Stimulated activated naive CD4-positive, alpha-beta T cell (primary cell): ENCODE measurements around the gene PPIG.
"Not testable (repeated sequence)": the region's sequence is repeated elsewhere in the genome, so short reads cannot be mapped to it uniquely, and the experiment has no call there.

Experiments used
- DNase-seq, 6 experiments: peaks; one replicate each; lab custom pipeline; 2025; lab: John Stamatoyannopoulos, UW

The PPIG gene

DNA sequence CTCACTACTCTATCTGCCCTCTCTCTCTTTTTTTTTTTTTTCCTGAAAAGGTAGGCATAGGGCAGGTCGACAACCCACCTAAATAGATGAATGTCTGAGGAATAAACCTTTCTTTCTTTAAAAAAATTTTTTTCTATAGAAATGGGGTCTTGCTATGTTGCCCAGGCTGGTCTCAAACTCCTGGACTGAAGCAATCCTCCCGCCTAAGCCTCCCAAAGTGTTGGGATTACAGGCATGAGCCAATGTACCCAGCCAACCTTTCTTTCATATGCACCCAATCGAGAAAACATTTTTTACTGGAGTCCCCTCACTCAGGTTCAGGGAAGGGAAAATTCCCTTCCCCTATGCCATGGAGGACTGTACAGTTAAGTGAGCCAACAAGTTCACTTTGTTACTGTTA lies 79.1 kb downstream of the PPIG start:
- no peak for DNase-seq

DNA sequence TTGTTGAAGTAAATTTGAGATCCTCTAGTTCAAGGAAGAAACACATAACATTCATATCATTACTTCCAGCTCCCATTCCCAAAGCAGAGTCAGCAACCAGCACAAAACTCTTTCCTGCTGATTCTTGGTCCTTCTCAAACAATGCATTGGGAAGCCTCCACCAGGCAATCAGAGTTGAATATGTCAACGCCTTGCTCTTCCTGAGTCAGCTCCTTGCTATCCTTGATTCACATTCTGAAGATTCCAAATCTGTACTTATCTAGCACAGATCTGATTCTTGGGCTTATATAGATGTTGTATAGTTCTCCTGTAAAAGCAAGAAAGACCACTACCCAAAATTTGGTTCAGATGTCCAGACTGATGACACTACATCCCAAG lies 80.4 kb downstream of the PPIG start:
- no peak for DNase-seq

DNA sequence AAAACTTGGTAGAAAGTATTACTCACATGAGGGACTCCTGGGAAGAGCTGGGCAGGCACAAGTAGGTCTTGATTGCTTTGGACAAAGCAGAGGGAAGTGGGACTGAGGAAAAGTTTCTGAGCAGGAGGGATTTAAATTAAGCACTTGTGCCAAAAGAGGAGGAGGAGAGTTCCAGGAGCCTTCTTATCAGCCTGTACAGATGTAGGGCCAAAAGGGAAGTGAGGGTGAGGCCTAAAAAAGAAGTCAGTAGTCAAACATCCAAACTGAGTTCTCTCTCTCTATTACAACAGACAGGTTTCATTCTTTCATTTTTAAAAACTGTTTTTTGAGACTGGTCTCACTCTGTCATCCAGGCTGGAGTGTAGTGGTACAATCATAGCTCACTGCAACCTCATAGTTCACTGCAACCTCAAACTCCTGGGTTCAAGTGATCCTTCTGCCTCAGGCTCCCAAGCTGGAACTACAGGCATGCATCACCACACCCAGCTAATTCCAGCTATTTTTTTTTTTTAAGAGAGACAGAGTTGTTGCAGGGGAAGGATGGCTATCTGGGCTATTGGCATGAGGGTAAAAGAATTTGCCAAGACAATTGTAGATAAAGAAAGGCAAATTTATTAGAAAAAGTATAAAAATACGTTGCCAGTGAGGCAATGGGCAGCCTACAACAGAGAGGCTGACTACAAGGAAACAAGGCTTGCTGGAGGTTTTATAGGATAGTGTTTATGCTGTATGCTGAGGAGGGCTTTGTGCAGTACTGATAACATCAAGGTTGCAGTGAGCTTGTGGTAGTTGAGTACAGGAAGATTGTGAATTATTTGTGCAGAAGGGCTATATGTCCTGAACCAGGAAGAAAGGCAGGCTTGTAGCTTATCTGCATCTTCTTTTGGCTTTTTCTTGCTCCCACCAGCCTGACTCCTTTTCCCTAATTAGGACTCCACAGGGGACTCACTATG lies 81.1 kb downstream of the PPIG start:
- DNase-seq, result no peak

DNA sequence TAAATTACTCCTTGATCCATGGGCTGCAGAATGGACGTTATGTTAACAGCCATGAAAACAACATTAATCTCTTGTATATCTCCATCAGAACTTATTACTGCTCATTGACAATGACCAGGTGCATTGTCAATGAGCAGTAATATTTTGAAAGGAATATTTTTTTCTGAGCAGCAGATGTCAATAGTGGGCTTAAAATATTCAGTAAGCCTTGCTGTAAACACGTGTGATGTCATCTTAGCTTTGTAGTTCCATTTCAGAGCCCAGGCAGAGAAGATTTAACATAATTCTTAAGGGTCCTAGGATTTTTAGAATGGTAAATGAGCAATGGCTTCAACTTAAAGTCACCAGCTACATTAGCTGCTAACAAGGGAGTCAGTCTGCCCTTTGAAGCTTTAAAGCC lies 83.4 kb downstream of the PPIG start:
- no peak for DNase-seq

DNA sequence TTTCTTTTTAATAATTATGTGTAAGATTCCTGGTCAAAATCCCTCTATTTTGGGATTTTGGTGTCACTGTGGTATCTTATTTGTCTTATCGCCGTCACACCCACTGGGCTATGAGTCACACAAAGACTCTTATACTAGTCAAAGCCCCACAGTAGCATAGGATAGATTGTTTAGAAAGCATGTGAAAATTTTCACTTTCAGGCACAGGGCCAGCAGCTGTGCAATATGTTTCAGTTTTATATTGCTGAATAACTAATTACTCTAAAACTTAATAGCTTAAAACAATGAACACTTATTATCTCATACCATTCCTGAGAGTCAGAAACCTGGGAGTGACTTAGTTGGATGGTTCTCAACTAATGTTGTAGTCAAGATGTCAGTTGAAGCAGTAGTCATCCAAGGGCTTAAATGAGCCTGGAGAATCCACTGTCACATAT lies 86.1 kb downstream of the PPIG start:
- DNase-seq, result no peak

DNA sequence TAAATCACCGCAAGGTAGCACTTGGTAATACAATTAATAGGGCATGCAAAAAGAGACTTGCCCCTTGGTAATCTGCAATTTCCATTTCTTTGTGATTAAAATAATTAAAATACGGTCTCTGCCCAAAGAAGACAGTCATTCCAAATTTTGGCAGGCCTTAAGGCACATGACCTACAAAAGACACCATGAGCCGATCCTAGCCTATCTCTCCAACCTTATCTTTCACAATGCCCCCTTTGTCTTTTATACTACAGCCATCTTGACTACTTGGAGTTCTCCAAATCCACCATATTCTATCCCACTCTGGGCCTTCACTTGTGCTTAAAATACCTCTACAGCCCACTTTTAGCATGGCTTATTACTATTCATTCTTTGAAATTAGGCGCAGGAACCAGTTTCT lies 86.8 kb downstream of the PPIG start:
- DNase-seq, result no peak

DNA sequence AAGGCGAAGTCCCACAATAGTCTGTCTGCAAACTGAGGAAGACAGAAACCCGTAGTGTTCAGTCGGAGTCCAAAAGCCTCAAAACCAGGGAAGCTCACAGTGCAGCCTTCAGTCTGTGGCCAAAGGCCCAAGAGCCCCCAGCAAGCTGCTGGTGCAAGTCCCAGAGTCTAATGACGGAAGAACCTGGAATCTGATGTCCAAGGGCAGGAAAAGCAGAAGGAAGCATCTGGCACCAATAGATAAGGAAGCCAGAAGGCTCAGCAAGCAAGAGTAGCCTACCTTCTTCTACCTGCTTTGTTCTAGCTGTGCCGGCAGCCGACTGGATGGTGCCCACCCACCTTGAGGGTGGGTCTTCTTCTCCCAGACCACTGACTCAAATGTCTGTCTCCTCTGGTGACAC lies 88.3 kb downstream of the PPIG start:
- DNase-seq, result no peak

DNA sequence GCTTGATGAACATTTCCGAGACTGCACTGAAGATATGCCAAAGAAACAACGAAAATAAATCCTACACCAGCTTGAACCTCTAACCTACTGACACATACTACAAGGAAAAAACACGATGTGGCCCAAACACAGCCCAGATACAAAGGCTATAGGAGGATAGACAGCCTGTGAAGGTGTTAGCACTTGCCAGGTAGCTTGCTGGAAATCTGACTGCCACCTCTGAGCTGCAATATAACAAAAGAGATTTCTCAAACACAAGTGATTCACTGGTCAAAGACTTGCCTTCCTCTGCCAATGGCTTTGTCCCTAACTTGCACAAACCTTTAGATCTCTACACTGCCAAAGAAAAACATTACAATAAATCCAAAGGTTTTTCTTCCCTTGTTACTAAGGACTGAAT lies 89.0 kb downstream of the PPIG start:
- DNase-seq, result no peak

DNA sequence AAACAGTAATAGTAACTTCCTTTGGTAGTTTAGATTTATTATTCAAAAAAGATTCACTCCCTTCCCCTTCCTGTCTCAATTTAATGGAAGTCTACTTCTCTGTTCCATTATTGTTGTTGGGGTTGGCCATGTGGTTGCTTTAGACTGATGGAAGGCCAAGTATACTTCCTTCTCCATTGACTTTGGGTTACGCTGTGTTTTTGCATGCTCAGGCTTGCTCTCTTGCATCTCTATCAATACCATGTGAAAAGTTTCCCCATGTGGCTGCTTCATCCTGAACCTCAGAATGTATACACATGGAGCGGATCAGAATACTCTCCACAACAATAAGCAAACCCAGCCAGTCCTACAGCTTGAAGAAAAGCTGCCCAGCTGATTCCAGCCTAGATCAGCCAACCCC lies 89.8 kb downstream of the PPIG start:
- DNase-seq, result no peak

DNA sequence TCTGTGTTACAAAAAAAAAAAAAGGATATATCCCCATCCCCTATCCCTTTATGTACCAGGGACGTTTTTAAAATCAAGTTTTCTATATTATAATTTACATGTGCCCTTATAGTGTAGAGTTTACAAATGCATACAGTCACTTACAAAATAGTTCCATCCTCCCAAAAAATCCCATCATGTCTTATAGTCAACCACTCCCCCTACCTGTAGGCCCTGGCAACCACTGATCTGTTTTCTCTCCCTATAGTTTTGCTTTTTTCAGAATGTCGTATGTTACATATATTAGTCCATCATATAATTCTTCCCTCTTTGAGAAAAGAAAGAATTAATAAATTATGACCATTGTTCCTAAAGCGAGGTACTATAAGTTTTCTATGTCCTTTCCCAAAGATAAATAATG lies 92.2 kb downstream of the PPIG start:
- no peak for DNase-seq

DNA sequence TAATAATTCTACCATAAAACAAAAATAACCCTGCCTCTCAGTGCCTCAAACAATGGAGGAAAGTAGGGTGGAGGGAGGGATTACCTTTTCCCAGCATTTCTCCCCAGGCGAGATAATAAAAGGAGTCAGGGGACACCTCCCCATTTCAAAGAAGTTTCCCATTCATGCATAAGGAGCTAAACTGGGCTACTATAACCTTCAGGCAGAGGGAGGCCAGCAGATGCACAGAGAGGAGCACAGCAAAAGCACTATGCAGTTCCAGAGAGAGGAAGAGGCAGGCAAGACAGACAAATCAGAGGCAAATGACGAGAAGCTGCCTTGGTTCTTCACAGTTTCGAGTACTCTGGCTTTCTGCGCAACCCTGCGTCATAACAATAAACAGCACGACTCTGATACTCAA lies 92.7 kb downstream of the PPIG start:
- no peak for DNase-seq

DNA sequence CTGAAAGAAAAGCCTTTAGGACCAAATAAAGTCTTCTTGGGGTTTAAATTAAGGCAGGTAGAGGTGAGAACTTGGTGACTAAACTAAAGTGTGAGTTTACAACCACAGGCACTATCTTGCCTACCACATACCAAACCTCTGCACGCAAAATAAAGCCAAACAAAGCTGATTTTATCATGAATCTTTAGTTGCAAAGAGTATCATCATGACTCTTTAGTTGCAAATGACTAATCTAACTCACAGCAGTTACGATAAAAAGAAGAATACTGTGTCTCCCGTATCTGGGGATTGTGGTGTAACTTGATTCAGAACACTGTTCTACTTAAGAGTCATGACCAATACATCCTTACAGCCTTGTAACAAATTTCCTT lies 98.9 kb downstream of the PPIG start:
- no peak for DNase-seq

DNA sequence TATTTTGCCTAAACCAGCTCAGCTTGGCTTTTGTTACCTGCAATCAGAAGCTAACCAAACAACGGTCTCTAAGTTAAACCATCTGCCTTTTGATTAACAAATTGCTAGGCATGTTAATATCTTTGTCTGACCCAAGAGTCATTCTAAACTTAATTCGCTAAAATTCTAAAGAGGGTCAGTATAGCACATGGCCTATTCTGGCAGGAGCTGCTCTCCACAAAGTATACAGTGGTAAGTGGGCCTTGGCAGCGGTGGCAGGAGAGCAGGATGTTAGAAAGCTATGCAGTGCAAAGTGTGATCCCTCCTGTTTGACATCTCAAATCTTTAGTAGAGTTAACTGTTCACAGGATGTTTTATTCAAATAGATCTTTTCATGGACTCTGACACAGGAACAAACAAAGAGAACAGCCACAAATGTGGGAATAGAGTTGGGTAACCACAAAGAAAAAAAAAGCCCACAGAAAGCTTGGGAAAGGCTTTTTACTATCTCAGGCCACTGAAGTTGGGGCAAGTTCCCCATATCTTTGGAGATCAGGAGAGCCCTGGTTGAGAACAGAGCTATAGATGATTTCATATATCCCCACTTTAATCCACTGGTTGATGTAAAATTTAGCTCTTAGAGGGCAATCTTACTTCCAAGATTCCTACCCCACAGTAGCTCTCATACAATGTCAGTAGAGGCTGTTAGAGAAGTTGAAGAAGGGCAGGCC lies 99.4 kb downstream of the PPIG start:
- DNase-seq, result no peak

DNA sequence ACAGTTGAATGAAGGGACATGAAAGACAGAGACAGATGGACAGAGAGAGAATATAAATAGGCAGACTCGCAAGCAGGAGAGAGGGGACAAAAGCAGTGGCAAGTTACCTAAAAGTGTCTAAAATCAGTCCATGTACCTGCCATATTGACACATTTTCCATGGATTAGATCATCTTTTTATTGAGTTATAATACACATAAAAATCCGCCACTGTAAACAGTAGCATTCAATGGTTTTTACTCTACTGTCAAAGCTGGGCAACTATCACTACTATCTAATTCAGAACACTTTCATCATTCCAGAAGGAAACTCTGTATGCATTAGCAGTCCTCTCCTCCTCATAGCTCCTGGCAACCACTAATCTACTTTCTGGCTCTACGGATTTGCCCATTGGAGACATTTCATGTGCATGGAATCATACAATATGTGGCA lies 100.0 kb downstream of the PPIG start:
- DNase-seq, result no peak

DNA sequence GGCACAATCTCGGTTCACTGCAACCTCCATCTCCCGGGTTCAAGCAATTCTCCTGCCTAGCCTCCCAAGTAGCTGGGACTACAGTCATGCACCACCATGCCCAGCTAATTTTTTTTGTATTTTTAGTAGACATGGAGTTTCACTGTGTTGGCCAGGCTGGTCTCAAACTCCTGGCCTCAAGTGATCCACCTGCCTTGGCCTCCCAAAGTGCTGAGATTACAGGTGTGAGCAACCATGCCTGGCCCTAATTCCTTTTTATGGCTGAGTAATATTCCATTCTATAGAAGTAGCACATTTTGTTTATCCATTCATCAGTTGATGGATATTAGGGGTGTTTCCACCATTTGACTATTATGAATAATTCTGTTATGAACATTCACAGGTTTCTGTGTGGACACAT lies 100.6 kb downstream of the PPIG start:
- not testable (repeated sequence) for DNase-seq

DNA sequence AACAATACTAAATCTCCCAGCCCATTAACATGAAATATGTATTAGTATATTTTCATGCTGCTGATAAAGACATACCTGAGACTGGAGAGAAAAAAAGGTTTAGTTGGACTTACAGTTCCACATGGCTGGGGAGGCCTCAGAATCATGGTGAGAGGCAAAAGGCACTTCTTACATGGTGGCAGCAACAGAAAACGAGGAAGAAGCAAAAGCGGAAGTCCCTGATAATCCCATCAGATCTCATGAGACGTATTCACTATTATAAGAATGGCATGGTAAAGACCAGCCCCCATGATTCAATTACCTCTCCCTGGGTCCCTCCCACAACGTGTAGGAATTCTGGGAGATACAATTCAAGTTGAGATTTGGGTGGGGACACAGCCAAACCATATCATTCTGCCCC lies 102.7 kb downstream of the PPIG start:
- DNase-seq, result not testable (repeated sequence)

DNA sequence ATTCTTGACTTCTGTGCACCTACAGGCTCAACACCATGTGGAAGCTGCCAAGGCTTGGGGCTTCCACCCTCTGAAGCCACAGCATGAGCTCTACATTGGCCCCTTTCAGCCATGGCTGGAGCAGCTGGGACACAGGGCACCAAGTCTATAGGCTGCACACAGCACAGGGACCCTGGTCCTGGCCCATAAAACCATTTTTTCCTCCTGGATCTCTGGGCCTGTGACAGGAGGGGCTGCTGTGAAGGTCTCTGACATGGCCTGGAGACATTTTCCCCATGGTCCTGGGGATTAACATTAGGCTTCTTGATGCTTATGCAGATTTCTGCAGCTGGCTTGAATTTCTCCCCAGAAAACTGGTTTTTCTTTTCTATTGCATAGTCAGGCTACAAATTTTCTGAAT lies 103.8 kb downstream of the PPIG start:
- DNase-seq, result not testable (repeated sequence)

DNA sequence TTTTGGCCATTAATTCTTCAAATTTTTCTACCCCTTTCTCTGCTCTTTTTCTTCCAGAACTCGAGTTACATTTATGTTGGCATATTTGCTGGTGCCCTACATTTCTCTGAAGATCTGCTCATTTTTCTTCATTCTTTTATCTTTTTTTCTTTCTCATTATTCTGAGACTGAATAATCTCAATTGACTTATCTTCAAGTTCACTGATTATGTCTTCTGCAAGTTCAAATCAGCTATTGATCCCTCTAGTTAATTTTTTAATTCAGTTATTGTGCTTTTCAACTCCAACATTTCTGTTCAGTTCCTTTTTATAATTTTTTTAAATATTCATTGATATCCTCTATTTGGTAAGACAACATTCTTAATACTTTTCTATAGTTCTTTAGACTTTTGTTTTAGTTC lies 106.8 kb downstream of the PPIG start:
- no peak for DNase-seq
